Measurements from ENCODE around the gene SEMA6D.

Gene SEMA6D

GRCh38 chr15:47784820-47785219, 67.5 kb downstream of the SEMA6D start:
- TF ChIP-seq CTCF (conservative IDR thresholded peaks at IDR 0.05) (no peak), ZFX (IDR thresholded peaks at IDR 0.05) (no peak)
- H3K27ac ChIP-seq = no peak overlapping the region

- no peak for TF ChIP-seq CTCF (conservative IDR thresholded peaks at IDR 0.05)
Measured at GRCh38 chr15:47786371-47786770, 69.1 kb downstream of the SEMA6D start.

GRCh38 chr15:47787875-47788274, 70.6 kb downstream of the SEMA6D start:
- H3K27ac ChIP-seq = no peak overlapping the region
- TF ChIP-seq ZFX (IDR thresholded peaks at IDR 0.05) (no peak), CTCF (conservative IDR thresholded peaks at IDR 0.05) (no peak)

More at GRCh38 chr15:47786371-47786770, 69.1 kb downstream of the SEMA6D start:
- no peak overlapping the region for H3K27ac ChIP-seq

GRCh38 chr15:47788685-47789084, 71.4 kb downstream of the SEMA6D start:
- H3K27ac ChIP-seq = no peak overlapping the region
- TF ChIP-seq ZFX (IDR thresholded peaks at IDR 0.05) (no peak), CTCF (conservative IDR thresholded peaks at IDR 0.05) (no peak)

GRCh38 chr15:47791161-47791560, 73.9 kb downstream of the SEMA6D start:
- TF ChIP-seq ZFX (IDR thresholded peaks at IDR 0.05) (no peak), CTCF (conservative IDR thresholded peaks at IDR 0.05) (no peak)
- H3K27ac ChIP-seq = no peak overlapping the region

- no peak overlapping the region for H3K27ac ChIP-seq
- TF ChIP-seq CTCF (conservative IDR thresholded peaks at IDR 0.05) (no peak), ZFX (IDR thresholded peaks at IDR 0.05) (no peak)
Measured at GRCh38 chr15:47792231-47792630, 74.9 kb downstream of the SEMA6D start.

- H3K27ac ChIP-seq = no peak overlapping the region
- TF ChIP-seq ZFX (IDR thresholded peaks at IDR 0.05) = no peak
- TF ChIP-seq CTCF (conservative IDR thresholded peaks at IDR 0.05) = no peak
Measured at GRCh38 chr15:47794252-47794914, 77.1 kb downstream of the SEMA6D start.

All from C4-2B (cell line).